HUES6 (cell line): Measurements from ENCODE around the gene NID2.

ENCODE experiments used
- H3K27ac ChIP-seq: 2 replicates; pipeline ENCODE4 v1.7.0; 2013; ENCODE audit warnings: low read depth, mild to moderate bottlenecking, low read length, inconsistent platforms
- H3K27me3 ChIP-seq: 2 replicates; pipeline ENCODE4 v1.6.1; 2013; ENCODE audit warnings: low read length; ENCODE audit not compliant: control insufficient read depth, insufficient read depth
- H3K36me3 ChIP-seq: 2 replicates; pipeline ENCODE4 v1.6.1; 2013; ENCODE audit warnings: low read length; ENCODE audit not compliant: control insufficient read depth, insufficient read depth
- H3K4me1 ChIP-seq: 2 replicates; pipeline ENCODE4 v1.6.1; 2013; ENCODE audit warnings: low read length; ENCODE audit not compliant: control insufficient read depth, insufficient read depth
- H3K4me3 ChIP-seq: 2 replicates; pipeline ENCODE4 v1.5.1; 2013; ENCODE audit warnings: low read depth, low read length
- H3K9ac ChIP-seq: one replicate; pipeline ENCODE4 v1.6.1; 2013; ENCODE audit warnings: mild to moderate bottlenecking, low read length
- H3K9me3 ChIP-seq: 2 replicates; pipeline ENCODE4 v1.6.1; 2013; ENCODE audit warnings: low read depth, low read length; ENCODE audit not compliant: control insufficient read depth, insufficient read depth

NID2 gene, protein sequence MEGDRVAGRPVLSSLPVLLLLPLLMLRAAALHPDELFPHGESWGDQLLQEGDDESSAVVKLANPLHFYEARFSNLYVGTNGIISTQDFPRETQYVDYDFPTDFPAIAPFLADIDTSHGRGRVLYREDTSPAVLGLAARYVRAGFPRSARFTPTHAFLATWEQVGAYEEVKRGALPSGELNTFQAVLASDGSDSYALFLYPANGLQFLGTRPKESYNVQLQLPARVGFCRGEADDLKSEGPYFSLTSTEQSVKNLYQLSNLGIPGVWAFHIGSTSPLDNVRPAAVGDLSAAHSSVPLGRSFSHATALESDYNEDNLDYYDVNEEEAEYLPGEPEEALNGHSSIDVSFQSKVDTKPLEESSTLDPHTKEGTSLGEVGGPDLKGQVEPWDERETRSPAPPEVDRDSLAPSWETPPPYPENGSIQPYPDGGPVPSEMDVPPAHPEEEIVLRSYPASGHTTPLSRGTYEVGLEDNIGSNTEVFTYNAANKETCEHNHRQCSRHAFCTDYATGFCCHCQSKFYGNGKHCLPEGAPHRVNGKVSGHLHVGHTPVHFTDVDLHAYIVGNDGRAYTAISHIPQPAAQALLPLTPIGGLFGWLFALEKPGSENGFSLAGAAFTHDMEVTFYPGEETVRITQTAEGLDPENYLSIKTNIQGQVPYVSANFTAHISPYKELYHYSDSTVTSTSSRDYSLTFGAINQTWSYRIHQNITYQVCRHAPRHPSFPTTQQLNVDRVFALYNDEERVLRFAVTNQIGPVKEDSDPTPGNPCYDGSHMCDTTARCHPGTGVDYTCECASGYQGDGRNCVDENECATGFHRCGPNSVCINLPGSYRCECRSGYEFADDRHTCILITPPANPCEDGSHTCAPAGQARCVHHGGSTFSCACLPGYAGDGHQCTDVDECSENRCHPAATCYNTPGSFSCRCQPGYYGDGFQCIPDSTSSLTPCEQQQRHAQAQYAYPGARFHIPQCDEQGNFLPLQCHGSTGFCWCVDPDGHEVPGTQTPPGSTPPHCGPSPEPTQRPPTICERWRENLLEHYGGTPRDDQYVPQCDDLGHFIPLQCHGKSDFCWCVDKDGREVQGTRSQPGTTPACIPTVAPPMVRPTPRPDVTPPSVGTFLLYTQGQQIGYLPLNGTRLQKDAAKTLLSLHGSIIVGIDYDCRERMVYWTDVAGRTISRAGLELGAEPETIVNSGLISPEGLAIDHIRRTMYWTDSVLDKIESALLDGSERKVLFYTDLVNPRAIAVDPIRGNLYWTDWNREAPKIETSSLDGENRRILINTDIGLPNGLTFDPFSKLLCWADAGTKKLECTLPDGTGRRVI (N-terminal part only)

DNA sequence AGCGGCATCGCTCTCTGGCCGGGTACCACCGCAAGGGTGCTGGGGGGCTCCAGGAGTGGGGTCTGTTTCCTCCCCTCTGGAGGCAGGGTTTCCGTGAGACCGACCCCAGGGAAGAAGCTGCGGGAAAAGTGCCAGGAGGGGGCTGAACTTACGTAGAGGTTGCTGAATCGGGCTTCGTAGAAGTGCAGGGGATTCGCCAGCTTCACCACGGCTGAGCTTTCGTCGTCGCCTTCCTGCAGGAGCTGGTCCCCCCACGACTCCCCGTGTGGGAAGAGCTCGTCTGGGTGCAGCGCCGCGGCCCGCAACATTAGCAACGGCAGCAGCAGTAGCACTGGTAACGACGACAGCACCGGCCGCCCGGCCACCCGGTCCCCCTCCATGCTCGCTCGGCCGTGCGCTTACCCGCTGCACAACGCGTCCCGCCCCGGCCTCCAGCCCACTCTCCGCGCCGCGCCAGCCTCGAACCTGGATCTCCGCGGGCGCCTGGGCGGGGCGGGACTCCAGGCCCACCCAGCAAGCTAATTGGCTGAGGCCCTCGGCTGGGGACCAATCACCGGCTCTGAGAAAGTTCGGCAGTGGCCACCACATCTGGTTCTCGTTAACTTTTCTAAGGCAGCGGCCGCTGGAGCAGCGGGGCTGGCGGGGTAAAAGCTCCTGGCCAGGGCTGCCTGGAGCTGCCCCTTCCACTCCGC, at the start of gene NID2:
Gene NID2 (minus strand): TSS at position 445 of the 692 bp plus-strand sequence. CDS start 65 bp downstream, at position 380.
- peaks cover 8% of the 10 kb centered on the region; the same call in 1 of the 2 replicates for H3K4me1 ChIP-seq
- H3K4me3 ChIP-seq: peak within 1 kb of the TSS; percentile 76
- H3K36me3 ChIP-seq: no peaks in the 10 kb centered on the region
- H3K27me3 ChIP-seq: peaks cover 66% of the 10 kb centered on the region
- H3K27ac ChIP-seq: no peak within 1 kb of the TSS
- no peaks in the 10 kb centered on the region for H3K9me3 ChIP-seq
- peak within 1 kb of the TSS; percentile 51 for H3K9ac ChIP-seq

DNA sequence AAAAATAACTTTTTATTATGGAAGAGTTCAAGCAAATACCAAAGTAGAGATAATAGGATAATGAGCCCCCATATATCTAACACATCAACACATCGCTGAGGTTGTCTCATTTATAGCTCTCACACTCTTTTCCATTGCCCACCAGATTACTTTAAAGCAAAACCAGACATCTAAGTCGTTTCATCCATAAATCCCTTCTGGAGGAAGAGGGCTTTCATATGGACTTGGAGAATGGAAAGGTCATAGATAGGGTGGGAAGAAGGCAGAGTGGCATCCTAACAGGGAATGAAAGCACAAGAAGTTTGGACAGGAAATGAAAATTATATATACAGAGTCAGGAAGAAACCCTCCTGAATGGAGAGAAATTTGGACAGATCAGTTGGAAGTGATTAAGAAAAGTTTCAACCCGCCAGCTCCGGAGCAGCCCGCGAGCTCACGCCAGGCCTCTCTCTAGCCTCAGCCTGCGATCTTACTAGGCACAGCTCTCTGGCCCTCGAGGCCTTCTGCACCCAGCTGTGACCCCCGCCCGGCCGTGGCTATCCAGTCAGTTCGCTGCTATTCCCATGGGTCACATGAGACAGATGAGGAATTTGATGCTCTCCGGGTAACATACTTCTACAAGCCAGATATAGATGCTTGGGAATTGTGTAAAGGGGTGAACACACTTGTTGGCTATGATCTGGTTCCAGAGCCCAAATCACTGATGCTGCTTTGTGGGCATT, 48.4 kb upstream of the NID2 start:
- no peaks in the 10 kb centered on the region for H3K27me3 ChIP-seq
- H3K27ac ChIP-seq: no peak overlapping the region
- H3K9me3 ChIP-seq: no peaks in the 10 kb centered on the region
- no peaks in the 10 kb centered on the region for H3K4me1 ChIP-seq
- H3K36me3 ChIP-seq: no peaks in the 10 kb centered on the region
- H3K9ac ChIP-seq: no peak overlapping the region
- H3K4me3 ChIP-seq: no peak overlapping the region

DNA sequence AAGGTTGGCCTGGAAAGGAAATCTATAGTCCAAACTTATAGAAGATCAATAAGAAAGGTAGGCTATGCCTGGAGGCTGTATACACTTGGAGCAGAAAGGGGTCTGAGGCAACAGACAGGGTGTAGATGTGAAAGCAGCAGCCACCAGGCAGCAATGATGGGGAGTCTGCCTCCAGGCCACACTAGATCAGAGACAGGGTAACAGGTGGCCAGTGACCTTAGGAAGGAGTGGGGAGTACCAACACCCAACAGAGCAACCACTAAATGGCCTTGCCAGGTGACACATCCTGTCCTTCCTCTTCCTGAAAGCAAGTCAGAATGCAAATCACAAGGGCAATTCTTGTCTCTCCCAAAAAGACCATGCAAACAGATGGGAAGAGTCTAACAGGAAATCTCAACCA, 46.4 kb upstream of the NID2 start:
- Histone ChIP-seq H3K27ac (no peak overlapping the region), H3K4me3 (no peak overlapping the region), H3K9me3 (no peaks in the 10 kb centered on the region), H3K4me1 (no peaks in the 10 kb centered on the region), H3K27me3 (no peaks in the 10 kb centered on the region), H3K9ac (no peak overlapping the region), H3K36me3 (no peaks in the 10 kb centered on the region)

DNA sequence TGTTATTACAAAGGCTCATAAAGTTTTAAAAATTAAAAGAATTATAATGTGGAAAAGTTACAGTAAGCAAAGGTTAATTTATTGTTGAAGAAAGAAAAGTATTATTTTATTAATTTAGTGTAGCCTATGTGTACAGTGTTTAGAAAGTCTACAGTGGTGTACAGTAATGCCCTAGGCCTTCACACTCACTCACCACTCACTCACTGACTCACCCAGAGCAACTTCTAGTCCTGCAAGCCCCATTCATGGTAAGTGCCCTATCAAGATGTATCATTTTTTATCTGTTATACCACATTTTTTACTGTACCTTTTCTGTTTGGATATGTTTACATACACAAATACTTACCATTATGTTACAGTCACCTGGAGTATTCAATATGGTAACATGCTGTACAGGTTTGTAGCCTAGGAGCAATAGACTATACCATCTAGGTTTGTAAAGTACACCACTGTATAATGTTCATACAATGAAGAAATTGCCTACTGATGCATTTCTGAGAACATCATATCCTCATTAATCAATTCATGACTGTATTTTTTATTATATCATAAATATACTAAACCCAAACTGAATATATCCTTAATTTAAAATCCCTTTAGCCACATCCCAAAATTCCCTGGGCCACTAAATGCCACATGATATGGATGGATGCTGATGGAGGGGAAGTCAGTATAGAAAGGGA, 43.6 kb upstream of the NID2 start:
- Histone ChIP-seq H3K27me3 (no peaks in the 10 kb centered on the region), H3K9me3 (no peaks in the 10 kb centered on the region), H3K4me3 (no peak overlapping the region), H3K27ac (no peak overlapping the region), H3K9ac (no peak overlapping the region), H3K36me3 (no peaks in the 10 kb centered on the region), H3K4me1 (no peaks in the 10 kb centered on the region)

DNA sequence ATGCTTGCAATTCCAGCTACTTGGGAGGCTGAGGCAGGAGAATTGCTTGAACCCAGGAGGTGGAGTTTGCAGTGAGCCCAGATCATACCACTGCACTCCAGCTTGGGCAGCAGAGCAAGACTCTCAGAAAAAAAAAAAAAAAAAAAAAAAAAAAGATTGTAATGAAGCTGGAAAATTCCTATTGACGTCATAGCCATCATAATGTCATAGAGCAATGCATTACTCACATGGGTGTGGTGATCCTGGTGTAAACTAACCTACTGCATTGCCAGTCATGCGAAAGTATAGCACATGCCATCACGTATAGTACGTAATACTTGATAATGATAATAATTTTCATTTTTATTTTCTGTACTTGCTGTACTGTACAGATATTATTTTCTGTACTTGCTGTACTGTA, 42.7 kb upstream of the NID2 start:
- no peaks in the 10 kb centered on the region for H3K4me1 ChIP-seq
- no peaks in the 10 kb centered on the region for H3K9me3 ChIP-seq
- no peak overlapping the region for H3K9ac ChIP-seq
- H3K36me3 ChIP-seq: no peaks in the 10 kb centered on the region
- no peak overlapping the region for H3K27ac ChIP-seq
- H3K4me3 ChIP-seq: no peak overlapping the region
- no peaks in the 10 kb centered on the region for H3K27me3 ChIP-seq

DNA sequence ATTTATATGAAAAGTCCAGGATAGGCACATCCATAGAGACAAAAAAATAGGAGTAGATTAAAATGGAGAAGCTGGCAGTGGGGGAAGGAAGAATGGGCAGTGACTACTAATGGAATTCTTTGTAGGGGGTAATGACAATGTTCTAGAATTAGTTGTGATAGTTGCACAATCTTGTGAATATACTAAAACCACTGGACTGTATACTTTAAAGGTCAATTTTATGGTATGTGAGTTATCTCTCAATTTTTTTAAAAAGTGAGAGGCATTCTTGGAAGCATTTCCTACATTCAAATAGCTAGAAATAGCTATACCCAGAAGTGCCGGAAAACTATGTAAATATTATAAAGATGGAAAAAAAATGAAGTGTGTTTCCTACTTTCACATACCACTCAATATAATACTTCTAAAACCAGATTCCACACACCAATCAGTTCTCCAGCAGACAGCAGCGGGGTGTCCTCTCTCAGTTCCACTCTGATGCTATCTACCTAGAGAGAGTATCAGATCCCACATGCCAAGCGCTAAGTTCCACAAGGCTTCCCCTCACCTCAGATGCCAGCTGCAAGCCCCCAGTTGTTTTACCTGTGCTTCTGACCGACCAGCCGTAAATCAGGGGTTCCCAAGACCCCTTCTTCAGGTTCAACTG, 41.7 kb upstream of the NID2 start:
- Histone ChIP-seq H3K4me1 (no peaks in the 10 kb centered on the region), H3K27me3 (no peaks in the 10 kb centered on the region), H3K27ac (no peak overlapping the region), H3K36me3 (no peaks in the 10 kb centered on the region), H3K4me3 (no peak overlapping the region), H3K9me3 (no peaks in the 10 kb centered on the region), H3K9ac (no peak overlapping the region)

DNA sequence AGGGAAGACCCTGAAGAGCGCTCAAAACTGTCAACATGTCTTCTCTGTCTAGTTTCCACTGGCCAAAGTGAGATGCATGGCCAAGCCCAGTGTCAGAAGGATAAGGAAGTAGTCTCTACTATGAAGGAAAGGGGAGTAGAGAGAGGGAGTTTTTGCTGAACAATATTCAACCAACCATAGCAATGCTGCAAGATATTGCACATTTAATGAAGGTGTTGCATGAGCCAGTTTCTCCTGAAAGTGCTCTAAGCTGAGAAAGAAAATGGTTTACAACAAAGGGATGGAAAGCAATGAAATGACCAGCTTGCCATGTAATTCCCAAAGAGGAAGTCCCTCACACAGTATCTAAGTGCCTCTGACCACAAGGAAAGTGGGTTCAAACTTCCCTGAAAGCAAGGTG, 40.0 kb upstream of the NID2 start:
- no peaks in the 10 kb centered on the region for H3K4me1 ChIP-seq
- H3K4me3 ChIP-seq: no peak overlapping the region
- no peaks in the 10 kb centered on the region for H3K36me3 ChIP-seq
- no peaks in the 10 kb centered on the region for H3K27me3 ChIP-seq
- no peak overlapping the region for H3K9ac ChIP-seq
- H3K27ac ChIP-seq: no peak overlapping the region
- no peaks in the 10 kb centered on the region for H3K9me3 ChIP-seq

DNA sequence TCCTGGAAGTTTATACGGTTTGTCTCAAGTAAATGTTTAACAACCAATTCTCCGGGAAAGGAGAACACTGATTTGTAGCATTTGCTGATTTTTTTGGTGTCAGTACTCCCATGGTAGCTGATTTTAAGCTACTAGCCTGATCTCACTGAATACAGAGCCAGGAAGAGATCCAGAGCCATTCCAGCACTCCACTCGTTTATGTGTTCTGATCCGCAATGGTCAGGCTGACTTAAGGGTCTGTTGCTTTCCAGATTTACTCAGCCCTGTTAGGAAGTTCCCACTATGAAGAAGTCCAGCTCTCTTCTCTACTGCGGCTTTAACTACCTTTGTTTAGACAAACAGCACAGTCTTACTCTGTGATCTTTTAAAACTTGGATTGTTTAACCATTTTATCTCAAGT, 38.0 kb upstream of the NID2 start:
- Histone ChIP-seq H3K4me3 (no peak overlapping the region), H3K36me3 (no peaks in the 10 kb centered on the region), H3K4me1 (no peaks in the 10 kb centered on the region), H3K9ac (no peak overlapping the region), H3K9me3 (no peaks in the 10 kb centered on the region), H3K27ac (no peak overlapping the region), H3K27me3 (no peaks in the 10 kb centered on the region)

DNA sequence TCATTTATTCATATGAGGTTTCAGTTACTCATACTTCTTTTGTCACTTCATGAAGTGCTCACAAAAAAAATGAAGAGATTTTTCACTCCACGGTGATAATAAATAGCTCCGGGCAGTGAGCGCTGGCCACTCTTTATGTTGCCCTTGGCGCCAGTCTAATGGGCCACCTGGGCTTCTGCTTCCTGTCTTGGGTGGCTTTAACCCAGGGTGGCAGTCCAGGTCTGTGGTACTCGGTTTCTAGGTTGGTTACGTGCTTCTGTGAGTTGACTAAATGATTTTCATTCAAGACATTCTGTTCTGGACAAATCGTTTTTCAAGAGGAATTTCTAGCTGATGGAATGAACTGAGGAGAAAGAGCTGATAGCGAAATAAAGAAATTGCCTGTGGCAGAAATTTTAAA, 34.6 kb upstream of the NID2 start:
- no peak overlapping the region for H3K4me3 ChIP-seq

More for the DNA sequence above, 34.6 kb upstream of the NID2 start:
- H3K4me1 ChIP-seq: peaks cover 5% of the 10 kb centered on the region
- no peaks in the 10 kb centered on the region for H3K27me3 ChIP-seq
- no peaks in the 10 kb centered on the region for H3K36me3 ChIP-seq
- H3K9ac ChIP-seq: no peak overlapping the region
- H3K27ac ChIP-seq: no peak overlapping the region
- no peaks in the 10 kb centered on the region for H3K9me3 ChIP-seq
